Skin of body (tissue), 3 donors: ENCODE data around the gene FGB. TPM values are rescaled to one million over a fixed set of nuclear protein-coding genes. Genes with fewer than 3 reads are reported as not detected.

ENCODE experiments used
- DNase-seq: peaks from one replicate; lab custom pipeline; 2025; lab: John Stamatoyannopoulos, UW
- small RNA-seq: library from RNA; depleted of rRNA; stranded (forward); fragments of <200 nt; gene quantifications from one replicate; pipeline ENCODE3, GENCODE V24; 2014; ENCODE audit warnings: low replicate concordance
- total RNA-seq: library from RNA; depleted of rRNA; stranded (reverse); fragments of >200 nt; gene quantifications from one replicate; pipeline ENCODE4 v1.2.3, GENCODE V29; 2014

Gene FGB
- total RNA-seq, 1 donor from 2014 or later, result not detected

- no peak for DNase-seq
These were observed 56.0 kb downstream of the FGB start for GRCh38 chr4:154618708-154619315.

- DNase-seq, result no peak
These were observed 57.3 kb downstream of the FGB start for GRCh38 chr4:154620111-154620510.

Small RNA genes within 50 kb of the gene (small RNA-seq; reads per million reads assigned to genes)
- gene RNU6-1285P, result not detected

Other genes starting within 250 kb of the FGB start
- 17.7 TPM for gene DCHS2, start 71.2 kb upstream of the FGB start, total RNA-seq
- gene PLRG1, start 12.6 kb upstream of the FGB start, total RNA-seq, result 47.2 TPM
- gene FGA, start 27.7 kb downstream of the FGB start, total RNA-seq, result not detected
- gene FGG, start 49.6 kb downstream of the FGB start, total RNA-seq, result not detected
- gene LRAT, start 181.0 kb downstream of the FGB start, total RNA-seq, result not detected
- gene RBM46, start 218.3 kb downstream of the FGB start, total RNA-seq, result not detected